Endodermal cell (in vitro differentiated cells): ENCODE measurements around the gene FPR2. TPM values are rescaled to one million over a fixed set of nuclear protein-coding genes. Genes with fewer than 3 reads are reported as not detected.

Experiments
- DNase-seq: peaks from one replicate; pipeline ENCODE4 v3.0.0-alpha.2; 2017
- H3K27ac ChIP-seq: 2 replicates; pipeline ENCODE4 v1.5.1; 2013; ENCODE audit warnings: mild to moderate bottlenecking, low read depth, low read length, moderate library complexity
- H3K27me3 ChIP-seq: 2 replicates; pipeline ENCODE4 v1.6.1; 2013; ENCODE audit warnings: mild to moderate bottlenecking, low read length, moderate library complexity; ENCODE audit not compliant: insufficient read depth, control insufficient read depth, poor library complexity, severe bottlenecking
- H3K36me3 ChIP-seq: 2 replicates; pipeline ENCODE4 v1.7.0; 2013; ENCODE audit warnings: mild to moderate bottlenecking, low read length, moderate library complexity; ENCODE audit not compliant: control insufficient read depth, insufficient read depth
- H3K4me1 ChIP-seq: one replicate; pipeline ENCODE4 v1.7.0; 2013; ENCODE audit warnings: low read length; ENCODE audit not compliant: control insufficient read depth, insufficient read depth
- H3K4me3 ChIP-seq: 2 replicates; pipeline ENCODE4 v1.5.1; 2013; ENCODE audit warnings: mild to moderate bottlenecking, low read length, moderate library complexity
- H3K9ac ChIP-seq: 2 replicates; pipeline ENCODE4 v1.6.1; 2013; ENCODE audit warnings: mild to moderate bottlenecking, low read length, moderate library complexity; ENCODE audit not compliant: poor library complexity, severe bottlenecking; ENCODE audit errors: extremely low read depth
- H3K9me3 ChIP-seq: 2 replicates; pipeline ENCODE4 v1.6.1; 2013; ENCODE audit warnings: mild to moderate bottlenecking, low read length, moderate library complexity; ENCODE audit not compliant: control insufficient read depth
- H3K27ac Mint-ChIP-seq: 2 replicates; pipeline ENCODE4 v1.8.0; 2020; ENCODE audit warnings: mixed read lengths
- H3K27me3 Mint-ChIP-seq: 2 replicates; pipeline ENCODE4 v1.8.0; 2021; ENCODE audit warnings: mild to moderate bottlenecking, mixed read lengths; ENCODE audit not compliant: insufficient read depth
- H3K36me3 Mint-ChIP-seq: 2 replicates; pipeline ENCODE4 v1.8.0; 2020; ENCODE audit warnings: low read depth, mixed read lengths
- H3K4me1 Mint-ChIP-seq: 2 replicates; pipeline ENCODE4 v1.8.0; 2020; ENCODE audit warnings: mixed read lengths
- H3K4me3 Mint-ChIP-seq: 2 replicates; pipeline ENCODE4 v1.8.0; 2020; ENCODE audit warnings: mild to moderate bottlenecking, moderate library complexity, mixed read lengths
- H3K9me3 Mint-ChIP-seq: 2 replicates; pipeline ENCODE4 v1.8.0; 2020; ENCODE audit warnings: mild to moderate bottlenecking, mixed read lengths
- CTCF ChIP-seq: fragments of 200-600 bp; sonication (generic); conservative IDR thresholded peaks from 2 replicates; pipeline ENCODE4 v1.5.0; 2021; ENCODE audit warnings: antibody characterized with exemption, mild to moderate bottlenecking
- WGBS, 2 experiments: methylation state at CpG; one replicate each; pipeline versions ENCODE4 v1.1.5 to v1.1.7; 2013; ENCODE audit warnings: missing lambda C conversion rate in 2 of 2, mixed read lengths in 1 of 2; ENCODE audit not compliant: insufficient coverage in 1 of 2, insufficient read length in 1 of 2; 5-methylcytosine and 5-hydroxymethylcytosine counted together
- long read RNA-seq, 4 experiments: library from polyadenylated mRNA in 2 of 4; library from RNA in 1 of 4; library from capped mRNA in 1 of 4; stranded (forward) in 3 of 4; unstranded in 1 of 4; transcript quantifications; one replicate each; pipeline ENCODE4 v2.0.0, GENCODE V29; 2020 to 2021; ENCODE audit warnings: inconsistent platforms in 1 of 4
- polyA plus RNA-seq, 2 experiments: library from polyadenylated mRNA; stranded (reverse); fragments of 50-300 nt; gene quantifications; one replicate each; pipeline ENCODE4 v1.2.3, GENCODE V29; 2013
- total RNA-seq, 2 donors: library from RNA; stranded (reverse); fragmentation: NEBNext Ultra II Directional in 1 of 2; extraction: Animal tissue kit (Norgen Biotek cat#: 25700) in 1 of 2; gene quantifications; 2 replicates in 1 of 2; 3 replicates in 1 of 2; pipeline ENCODE4 v1.2.1, GENCODE V29; 2021

FPR2 gene, protein sequence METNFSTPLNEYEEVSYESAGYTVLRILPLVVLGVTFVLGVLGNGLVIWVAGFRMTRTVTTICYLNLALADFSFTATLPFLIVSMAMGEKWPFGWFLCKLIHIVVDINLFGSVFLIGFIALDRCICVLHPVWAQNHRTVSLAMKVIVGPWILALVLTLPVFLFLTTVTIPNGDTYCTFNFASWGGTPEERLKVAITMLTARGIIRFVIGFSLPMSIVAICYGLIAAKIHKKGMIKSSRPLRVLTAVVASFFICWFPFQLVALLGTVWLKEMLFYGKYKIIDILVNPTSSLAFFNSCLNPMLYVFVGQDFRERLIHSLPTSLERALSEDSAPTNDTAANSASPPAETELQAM
- total RNA-seq, result under 1 TPM in 1 of 2 donors, not detected in 1; 0.11 TPM
- not detected for polyA plus RNA-seq (2013, experiment 1 of 2)
- polyA plus RNA-seq (2013, experiment 2 of 2), result not detected
- long read RNA-seq, experiment 1, result 0 reads
- long read RNA-seq, experiment 2, result 0 reads
- long read RNA-seq, experiment 3, partial matches to known transcripts, result 0 of 1 reads
- long read RNA-seq, experiment 3, other reads (novel, unspliced or antisense), result 0 of 1 reads
- long read RNA-seq, experiment 4, result 0 reads

DNA sequence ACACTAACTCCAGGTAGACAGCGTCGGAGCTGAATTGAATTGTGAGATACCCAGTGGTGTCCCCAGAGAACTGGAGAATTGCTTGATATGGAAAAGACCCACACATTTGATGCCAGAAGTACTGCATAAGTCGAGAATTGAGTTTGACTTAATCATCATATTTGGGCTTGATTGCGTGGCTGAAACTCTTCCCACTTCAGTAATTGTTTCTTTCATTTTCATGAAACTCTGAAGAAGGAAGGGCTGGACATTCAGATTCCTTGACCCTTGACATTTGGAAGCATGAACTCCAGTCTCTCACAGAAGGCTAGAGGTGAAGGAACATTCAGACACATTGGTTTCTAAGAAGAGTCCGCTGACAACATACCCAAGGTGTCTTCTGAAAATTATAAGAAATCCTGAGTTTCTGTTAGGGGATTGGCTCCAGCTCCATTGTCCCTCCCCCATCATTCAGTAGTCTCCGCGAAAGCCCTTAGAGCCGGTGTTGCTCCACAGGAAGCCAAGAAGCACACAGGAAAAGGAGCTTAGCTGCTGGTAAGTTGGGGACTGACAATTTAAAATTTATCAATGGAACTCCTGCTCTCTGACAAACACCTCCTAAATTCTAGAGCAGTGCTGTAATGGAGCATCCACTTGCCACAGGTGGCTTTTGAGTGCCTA is at the start of gene FPR2:
Gene FPR2, plus strand, starts transcription at position 484 of the 660 bp plus-strand sequence. CDS start 7,479 bp downstream, outside the sequence.
- no peaks in the 10 kb centered on the region for H3K9me3 Mint-ChIP-seq
- WGBS, 2 experiments, result 61 to 76% methylated on average over 6 to 7 of the region's 8 CpGs
- TF ChIP-seq CTCF, result no peak
- H3K4me1 Mint-ChIP-seq, result no peaks in the 10 kb centered on the region
- no peak within 1 kb of the TSS for H3K27ac Mint-ChIP-seq
- H3K4me3 Mint-ChIP-seq, result no peak within 1 kb of the TSS
- H3K27me3 ChIP-seq, result no peaks in the 10 kb centered on the region
- H3K27me3 Mint-ChIP-seq, result peaks cover 34% of the 10 kb centered on the region
- DNase-seq, result peak; percentile 45
- no peak within 1 kb of the TSS for H3K27ac ChIP-seq
- H3K4me1 ChIP-seq, result no peaks in the 10 kb centered on the region
- H3K36me3 Mint-ChIP-seq, result no peaks in the 10 kb centered on the region
- H3K9ac ChIP-seq, result no peak within 1 kb of the TSS
- no peak within 1 kb of the TSS for H3K4me3 ChIP-seq
- no peaks in the 10 kb centered on the region for H3K9me3 ChIP-seq
- no peaks in the 10 kb centered on the region for H3K36me3 ChIP-seq

DNA sequence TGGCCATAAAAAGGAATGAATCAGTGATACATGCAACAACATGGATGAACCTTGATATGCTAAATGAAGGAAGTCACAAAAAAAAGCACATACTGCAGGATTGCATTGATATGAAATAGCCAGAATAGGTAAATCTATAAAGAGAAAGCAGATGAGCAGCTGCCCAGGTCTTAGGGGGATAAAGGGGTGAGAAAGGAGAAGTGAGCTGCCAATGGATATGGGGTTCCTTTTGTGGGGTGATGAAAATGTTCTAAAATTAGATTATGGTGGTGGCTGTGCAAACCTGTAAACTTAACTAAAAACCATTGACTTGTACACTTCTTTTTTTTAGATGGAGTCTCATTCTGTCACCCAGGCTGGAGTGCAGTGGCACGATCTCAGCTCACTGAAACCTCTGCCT is 49.3 kb upstream of the FPR2 start:
- no peak for DNase-seq
- no peak overlapping the region for H3K9ac ChIP-seq
- H3K9me3 ChIP-seq, result no peaks in the 10 kb centered on the region
- WGBS, 2 experiments, result 90 to 100% methylated on average over 1 of the region's 1 CpG
- H3K4me3 Mint-ChIP-seq, result no peak overlapping the region
- peaks cover 45% of the 10 kb centered on the region for H3K27me3 Mint-ChIP-seq
- no peaks in the 10 kb centered on the region for H3K4me1 Mint-ChIP-seq
- H3K27me3 ChIP-seq, result peaks cover 16% of the 10 kb centered on the region
- H3K9me3 Mint-ChIP-seq, result no peaks in the 10 kb centered on the region
- H3K27ac Mint-ChIP-seq, result no peak overlapping the region
- TF ChIP-seq CTCF, result no peak
- no peaks in the 10 kb centered on the region for H3K4me1 ChIP-seq
- H3K4me3 ChIP-seq, result no peak overlapping the region
- no peak overlapping the region for H3K27ac ChIP-seq
- peaks cover 13% of the 10 kb centered on the region for H3K36me3 Mint-ChIP-seq
- H3K36me3 ChIP-seq, result peaks cover 8% of the 10 kb centered on the region

DNA sequence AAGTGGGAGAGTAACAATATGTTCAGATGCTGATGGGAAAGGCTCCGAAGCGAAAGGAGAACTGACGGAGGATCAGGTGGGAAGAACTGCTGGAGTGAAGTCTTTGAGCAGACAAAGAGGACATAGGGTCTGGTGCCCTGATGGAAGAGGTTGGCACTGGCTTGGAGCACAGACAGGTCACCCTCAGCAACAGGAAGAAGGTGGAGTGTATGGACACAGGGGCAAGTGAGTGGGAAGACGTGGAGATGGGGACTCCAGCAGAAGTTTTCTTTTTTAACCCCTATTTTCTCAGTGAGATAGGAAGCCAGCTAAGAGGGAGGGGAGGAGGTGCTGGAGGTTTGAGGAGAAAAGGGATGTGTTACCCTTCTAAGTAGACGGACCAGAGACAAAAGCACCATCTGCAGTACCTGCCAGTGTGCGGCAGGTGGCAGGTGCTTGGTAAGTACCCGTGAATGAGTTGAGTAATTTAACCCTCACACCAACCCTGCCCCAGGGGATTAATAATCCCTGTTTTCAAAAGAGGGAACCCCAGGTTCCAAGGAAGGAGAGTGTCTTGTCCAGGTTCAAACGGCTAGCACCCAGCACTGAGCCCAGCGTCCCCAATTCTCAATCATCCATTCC is 48.4 kb upstream of the FPR2 start:
- no peaks in the 10 kb centered on the region for H3K36me3 ChIP-seq
- peaks cover 5% of the 10 kb centered on the region for H3K36me3 Mint-ChIP-seq
- peak; percentile 85 for DNase-seq
- WGBS, 2 experiments, result 52 to 95% methylated on average over 3 to 6 of the region's 9 CpGs
- no peak overlapping the region for H3K27ac Mint-ChIP-seq
- H3K9me3 ChIP-seq, result no peaks in the 10 kb centered on the region
- no peaks in the 10 kb centered on the region for H3K4me1 Mint-ChIP-seq
- H3K27ac ChIP-seq, result no peak overlapping the region
- H3K27me3 ChIP-seq, result peaks cover 25% of the 10 kb centered on the region
- no peak overlapping the region for H3K9ac ChIP-seq
- peak; percentile 84 for TF ChIP-seq CTCF
- peaks cover 54% of the 10 kb centered on the region for H3K27me3 Mint-ChIP-seq
- no peaks in the 10 kb centered on the region for H3K9me3 Mint-ChIP-seq
- no peaks in the 10 kb centered on the region for H3K4me1 ChIP-seq
- no peak overlapping the region for H3K4me3 Mint-ChIP-seq
- H3K4me3 ChIP-seq, result no peak overlapping the region
